Measurements from ENCODE around the gene PLXNB3.
"Not testable (repeated sequence)": the region's sequence is repeated elsewhere in the genome, so short reads cannot be mapped to it uniquely, and the experiment has no call there.

Gene PLXNB3

DNA sequence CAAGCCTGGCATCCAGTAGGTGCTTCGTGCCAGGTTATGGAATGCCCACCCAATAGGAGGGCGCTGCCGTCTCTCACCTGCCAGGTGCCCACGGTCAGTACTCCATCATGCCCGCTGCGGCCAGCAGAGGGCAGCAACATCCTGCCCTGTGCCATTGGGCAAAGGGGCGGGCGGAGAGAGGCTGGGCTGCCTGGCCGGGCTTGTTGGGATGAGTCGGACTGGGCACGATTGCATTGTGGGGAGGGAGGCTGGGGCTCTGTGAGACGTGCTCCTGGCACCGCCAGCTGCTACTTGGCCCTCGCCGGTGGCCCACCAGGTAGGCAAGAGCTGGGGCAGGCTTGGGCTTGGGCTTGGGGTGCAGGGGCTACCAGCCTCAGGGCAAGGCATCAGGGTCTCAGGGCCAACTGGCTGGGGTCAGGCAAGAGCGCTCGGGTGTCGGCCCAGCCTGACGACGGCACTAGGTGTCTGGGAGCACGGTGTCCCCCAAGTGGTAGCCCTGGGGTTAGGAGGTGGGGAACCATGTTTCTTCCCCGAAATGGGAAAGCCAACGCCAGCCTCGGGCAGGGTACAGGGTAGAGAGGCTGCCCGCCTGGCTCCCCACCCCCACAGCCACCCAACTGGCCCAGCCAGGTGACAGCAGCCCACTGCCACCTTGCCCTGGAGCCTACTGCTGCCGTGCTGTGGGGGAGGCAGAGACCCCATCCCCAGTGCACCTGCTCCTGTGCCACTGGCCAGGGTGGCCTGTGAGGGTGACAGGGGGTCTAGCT lies at the start of gene PLXNB3:
Gene PLXNB3 (plus strand): TSS at position 261 of the 767 bp plus-strand sequence. CDS start 1,287 bp downstream, outside the sequence.
- DNase-seq (ENCODE audit: low spot score) = peak; percentile 73

- DNase-seq (ENCODE audit: low spot score) = no peak
Measured at GRCh38 chrX:153714256-153714655, 49.8 kb upstream of the PLXNB3 start.

DNA sequence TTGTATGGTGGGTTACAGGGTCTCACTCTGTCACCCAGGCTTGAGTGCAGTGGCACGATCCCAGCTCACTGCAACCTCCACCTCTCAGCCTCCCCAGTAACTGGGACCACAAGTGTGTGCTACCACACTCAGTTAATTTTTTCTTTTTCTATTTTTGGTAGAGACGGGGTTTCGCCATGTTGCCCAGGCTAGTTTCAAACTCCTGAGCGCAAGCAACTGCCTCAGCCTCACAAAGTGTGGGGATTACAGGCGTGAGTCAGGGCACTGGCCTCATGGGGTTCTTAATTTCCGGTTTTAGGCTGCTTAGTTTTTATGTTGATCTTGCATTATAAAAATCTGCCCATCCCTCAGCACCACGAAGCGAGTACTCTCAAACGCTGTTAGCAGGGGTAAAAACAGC lies 46.6 kb upstream of the PLXNB3 start:
- DNase-seq (ENCODE audit: low spot score) = no peak

DNA sequence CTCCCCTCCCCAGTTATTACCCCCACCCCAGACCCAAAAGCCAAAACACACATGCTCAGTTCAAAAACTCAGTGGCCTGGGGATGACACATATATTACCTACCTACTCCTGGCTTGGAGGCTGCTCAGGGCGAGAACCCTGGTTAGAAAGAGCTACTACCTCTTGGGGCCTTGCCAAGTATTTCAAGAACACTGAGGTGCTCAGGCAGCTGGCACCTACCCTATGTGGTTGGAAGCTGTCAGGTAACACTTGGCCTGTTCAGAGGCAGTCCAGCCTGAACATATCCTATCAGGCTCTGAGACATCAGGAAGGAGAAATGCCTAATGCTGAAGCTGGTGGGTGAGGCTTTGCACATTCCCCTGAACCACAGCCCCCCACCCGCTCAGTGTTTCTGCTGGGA lies 44.8 kb upstream of the PLXNB3 start:
- DNase-seq (ENCODE audit: low spot score) = no peak

DNA sequence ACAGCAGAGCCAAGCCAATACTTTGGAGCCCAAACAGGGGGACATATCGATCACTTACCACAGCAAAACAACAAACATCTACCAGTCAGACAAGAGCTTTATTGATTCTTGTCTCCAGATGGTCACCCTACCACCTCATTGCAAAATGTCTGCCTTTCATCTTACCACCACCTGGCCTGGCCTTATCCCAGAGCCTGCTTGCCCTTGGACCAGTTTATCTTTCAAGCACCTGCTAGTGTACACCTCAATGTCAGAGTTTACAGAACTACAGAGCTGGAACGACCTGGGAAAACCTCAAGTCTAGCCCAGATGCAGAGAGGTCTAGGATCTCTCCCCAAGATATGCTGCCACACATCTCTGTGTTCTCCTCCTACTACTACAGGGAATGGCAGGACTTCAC lies 44.3 kb upstream of the PLXNB3 start:
- DNase-seq (ENCODE audit: low spot score) = no peak

DNA sequence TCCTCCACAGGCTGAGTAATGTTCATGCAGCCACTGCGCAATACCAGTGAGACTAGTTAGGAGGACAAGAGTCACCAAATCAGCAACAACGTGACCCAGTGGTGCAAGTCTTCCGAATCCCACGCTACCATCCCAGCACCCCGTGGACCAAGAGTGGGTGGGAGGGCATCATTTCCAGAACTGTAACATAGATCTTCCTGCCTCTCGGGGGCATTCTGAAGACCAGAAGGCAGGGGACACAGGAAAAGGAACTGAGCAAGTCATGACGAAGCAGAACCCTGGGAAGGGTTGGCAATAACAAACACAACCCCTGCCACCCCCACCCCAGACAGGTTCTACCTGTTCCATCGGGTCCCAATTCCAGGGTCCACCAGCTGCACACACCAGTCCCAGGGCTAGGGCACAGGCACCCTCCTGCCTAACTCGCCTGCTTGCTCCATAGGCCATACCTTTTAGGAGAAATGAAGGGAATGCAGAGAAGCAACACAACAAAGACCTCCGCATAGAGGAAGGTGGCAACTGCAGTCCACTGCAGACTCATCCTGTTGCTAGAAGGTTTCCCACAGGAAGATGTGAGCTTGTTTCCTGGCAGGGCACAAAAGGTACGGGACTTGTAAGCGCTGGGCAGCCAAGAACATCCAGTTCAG lies 41.2 kb upstream of the PLXNB3 start:
- no peak for DNase-seq (ENCODE audit: low spot score)

- peak; percentile 32 for DNase-seq (ENCODE audit: low spot score)
Measured at GRCh38 chrX:153723351-153724251, 40.4 kb upstream of the PLXNB3 start.

DNA sequence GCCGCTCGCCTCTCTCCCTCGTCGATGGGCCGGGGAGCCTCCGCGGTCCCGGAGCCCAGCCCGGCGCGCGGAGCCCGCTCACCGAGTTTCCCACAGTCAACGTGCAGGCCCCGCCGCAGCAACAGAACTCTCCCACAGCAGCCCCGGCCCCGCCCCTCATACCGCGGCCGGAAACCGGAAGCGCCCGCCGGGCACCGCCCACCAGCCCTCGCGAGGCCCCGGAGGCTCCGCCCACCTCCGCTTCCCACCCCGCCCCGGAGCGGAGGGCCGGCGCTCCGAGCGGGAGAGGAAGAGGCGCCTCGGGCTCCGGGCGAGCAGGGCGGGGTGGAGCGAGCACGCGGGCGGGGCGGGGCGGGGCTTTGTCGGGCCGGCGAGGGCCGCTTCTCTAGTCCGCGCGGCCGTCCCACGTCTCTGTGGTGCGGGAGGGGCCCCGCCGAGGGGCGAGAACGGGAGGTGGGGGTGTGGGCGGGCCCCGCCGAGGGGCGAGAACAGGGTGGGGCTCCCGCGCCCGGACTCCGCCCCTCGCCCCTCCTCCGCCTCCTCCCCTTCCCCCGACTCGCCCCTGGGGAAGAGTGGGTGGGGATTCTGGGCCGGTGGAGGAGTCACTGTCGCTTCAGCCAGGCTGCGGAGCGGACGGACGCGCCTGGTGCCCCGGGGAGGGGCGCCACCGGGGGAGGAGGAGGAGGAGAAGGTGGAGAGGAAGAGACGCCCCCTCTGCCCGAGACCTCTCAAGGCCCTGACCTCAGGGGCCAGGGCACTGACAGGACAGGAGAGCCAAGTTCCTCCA lies 39.6 kb upstream of the PLXNB3 start, which contains the start of the genes ABCD1 and BCAP31:
Gene ABCD1 (plus strand): TSS at position 605 of the 787 bp plus-strand sequence. CDS start 411 bp downstream, outside the sequence.
Gene BCAP31 (minus strand): TSS at position 136 of the 787 bp plus-strand sequence. CDS start 1,143 bp downstream, outside the sequence.
- DNase-seq (ENCODE audit: low spot score) = peak; percentile 88

GRCh38 chrX:153725039-153725831 lies 38.8 kb upstream of the PLXNB3 start:
- no peak for DNase-seq (ENCODE audit: low spot score)

DNA sequence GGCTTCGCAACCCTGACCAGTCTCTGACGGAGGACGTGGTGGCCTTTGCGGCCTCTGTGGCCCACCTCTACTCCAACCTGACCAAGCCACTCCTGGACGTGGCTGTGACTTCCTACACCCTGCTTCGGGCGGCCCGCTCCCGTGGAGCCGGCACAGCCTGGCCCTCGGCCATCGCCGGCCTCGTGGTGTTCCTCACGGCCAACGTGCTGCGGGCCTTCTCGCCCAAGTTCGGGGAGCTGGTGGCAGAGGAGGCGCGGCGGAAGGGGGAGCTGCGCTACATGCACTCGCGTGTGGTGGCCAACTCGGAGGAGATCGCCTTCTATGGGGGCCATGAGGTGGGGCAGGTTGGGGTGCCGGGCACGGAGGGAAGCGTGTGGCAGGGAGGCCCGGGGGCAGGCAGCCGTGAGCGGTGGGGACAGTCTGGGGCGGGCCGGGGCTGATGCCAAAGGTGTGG lies 38.2 kb upstream of the PLXNB3 start:
- DNase-seq (ENCODE audit: low spot score) = no peak

DNA sequence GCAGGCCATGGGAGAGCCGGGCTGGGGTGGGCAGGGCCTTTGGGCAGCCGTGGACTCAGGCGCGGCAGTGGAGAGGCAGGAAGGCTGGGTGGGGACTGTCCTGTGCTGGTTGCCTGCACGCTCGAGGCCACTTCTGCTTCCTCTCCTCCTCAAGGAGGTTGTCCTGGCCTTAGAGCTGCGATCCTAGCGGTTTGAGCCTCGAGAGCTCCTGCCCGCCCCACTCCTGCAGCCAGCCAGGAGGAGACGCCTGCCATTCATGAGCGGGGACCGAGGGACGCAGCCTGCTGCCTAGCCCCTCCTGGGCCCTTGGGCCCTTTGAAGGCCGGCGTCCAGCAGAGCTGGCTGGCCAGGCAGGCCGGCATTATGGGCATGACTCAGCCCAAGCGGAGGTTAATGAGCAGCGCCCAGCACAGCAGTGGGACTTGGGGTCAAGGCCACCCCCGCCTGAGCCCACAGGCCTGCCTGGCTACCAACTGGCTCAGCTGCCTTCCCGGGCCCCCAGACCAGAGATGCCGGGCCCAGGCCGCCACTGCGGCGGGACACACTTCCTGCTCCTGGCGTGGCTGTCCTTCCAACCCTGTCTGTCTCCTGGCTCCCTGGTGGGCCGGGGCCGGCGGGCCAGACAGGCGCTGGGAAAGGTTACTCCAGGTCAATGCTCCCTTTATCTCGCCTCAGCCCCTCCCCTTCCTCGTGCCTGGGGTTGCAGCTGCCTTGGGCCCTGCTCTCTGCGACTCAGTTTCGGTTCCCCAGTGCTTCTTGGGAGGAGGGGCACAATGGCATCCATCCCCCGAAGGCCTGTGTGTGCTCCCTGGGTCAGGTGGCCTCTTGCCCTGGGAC lies 37.5 kb upstream of the PLXNB3 start:
- DNase-seq (ENCODE audit: low spot score) = peak; percentile 41

DNA sequence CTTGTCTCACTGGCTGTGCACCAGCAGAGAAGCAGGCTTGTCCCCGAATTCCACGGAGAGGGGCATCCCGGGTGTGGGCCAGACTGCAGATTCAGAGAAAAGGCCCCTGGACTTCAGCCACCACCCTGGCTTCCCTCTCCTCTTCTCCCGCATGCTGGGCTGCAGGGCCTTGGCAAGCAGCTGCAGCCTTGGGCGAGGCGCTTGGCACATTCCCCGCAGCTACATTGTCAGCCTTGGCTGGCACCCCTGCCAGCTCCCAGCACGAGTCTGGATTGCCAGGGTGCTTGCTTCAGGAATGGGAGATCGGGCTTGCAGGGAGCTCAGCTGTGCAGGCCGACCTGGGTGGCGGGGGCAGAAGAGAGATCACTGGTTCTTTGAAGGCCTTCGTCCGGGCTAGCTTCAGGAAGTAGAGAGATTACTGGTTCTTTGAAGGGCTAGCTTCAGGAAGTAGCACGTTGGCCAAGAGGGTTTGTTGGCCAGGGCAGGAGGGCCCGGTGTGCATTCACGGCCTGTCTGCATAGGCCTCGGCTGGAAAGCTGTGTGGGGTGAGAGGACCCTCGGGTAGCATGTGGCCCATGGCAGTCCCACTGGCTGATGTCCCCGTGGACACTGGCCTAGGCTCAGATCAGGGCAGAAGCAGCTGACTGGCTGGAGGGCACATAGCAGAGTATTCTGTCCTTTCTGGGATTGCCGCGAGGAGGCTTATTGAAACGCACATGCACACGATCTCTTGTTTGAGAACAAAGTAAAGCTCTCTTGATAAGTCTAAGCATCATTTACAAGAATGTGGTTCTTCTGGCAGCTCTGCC lies 36.7 kb upstream of the PLXNB3 start:
- no peak for DNase-seq (ENCODE audit: low spot score)

GRCh38 chrX:153728095-153728494 lies 36.0 kb upstream of the PLXNB3 start:
- DNase-seq (ENCODE audit: low spot score) = no peak

DNA sequence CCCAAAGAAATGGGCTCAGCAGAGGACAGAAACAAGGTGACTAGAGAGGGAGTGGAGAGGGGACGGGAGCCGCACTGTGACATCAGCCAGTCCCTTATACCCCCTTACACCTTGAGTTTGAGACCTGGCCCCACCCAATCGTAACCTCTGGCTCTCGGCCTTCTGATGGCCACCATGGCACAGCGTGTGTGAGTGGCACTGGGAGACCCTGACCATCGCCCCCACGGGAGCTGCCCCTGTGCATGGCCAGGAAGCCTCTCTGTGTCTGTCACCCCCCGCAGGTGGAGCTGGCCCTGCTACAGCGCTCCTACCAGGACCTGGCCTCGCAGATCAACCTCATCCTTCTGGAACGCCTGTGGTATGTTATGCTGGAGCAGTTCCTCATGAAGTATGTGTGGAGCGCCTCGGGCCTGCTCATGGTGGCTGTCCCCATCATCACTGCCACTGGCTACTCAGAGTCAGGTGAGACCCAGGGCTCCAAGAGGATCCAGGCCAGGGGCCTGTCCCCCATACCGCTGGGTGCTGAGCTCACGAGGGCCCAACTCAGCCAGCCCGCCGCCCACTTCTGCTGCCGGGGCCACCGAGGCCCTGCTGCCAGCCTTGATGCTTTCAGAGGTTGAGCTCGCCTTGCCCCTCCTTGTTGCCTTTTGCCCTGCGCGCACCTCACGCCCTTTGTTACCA lies 35.0 kb upstream of the PLXNB3 start:
- no peak for DNase-seq (ENCODE audit: low spot score)

DNA sequence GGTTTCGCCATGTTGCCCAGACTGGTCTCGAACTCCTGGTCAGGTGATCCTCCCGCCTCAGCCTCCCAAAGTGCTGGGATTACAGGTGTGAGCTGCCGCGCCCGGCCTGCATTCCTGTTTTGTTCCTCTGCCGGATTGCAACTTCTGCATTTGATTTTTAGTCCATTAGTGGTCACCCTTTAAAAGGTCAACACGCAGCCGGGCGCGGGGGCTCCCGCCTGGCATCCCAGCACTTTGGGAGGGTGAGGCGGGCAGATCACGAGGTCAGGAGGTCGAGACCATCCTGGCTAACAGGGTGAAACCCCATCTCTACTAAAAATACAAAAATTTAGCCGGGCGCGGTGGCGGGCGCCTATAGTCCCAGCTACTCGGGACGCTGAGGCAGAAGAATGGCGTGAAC lies 33.9 kb upstream of the PLXNB3 start:
- not testable (repeated sequence) for DNase-seq (ENCODE audit: low spot score)

DNA sequence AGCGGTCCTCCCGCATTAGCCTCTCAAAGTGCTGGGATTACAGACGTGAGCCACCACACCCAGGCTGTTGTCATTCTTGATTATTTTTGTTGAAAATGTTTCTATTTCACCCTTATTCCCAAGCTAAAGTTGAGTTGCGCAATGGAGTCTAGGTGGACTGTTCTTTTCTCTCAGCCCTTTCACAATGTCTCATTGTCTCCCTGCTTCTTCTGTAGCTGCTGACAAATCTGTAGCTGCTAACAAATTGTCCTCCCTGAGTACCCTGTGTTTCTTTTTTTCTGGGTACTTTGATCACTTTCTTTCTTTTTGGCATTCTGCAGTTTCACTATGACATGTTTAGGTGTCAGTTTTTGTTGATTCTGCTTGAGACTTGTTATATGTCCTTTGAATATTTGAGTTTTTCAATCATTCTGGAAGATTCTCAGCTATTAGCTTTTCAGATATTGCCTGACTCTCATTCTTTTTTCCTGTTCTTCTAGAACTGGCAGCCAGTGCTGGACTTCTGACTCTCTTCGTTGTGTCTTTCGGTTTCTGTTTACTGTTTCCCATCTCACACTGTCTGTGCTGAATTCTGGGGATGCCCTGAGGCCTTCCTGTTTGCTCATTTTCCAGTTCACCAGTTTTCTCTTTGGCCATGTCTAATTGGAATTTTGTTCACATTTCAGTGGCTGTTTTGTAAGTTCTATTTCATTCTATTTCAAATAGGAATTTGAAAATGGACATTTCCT lies 32.8 kb upstream of the PLXNB3 start:
- DNase-seq (ENCODE audit: low spot score) = no peak

- DNase-seq (ENCODE audit: low spot score) = no peak
Measured at GRCh38 chrX:153731845-153732215, 32.2 kb upstream of the PLXNB3 start.

GRCh38 chrX:153732401-153732800 lies 31.6 kb upstream of the PLXNB3 start:
- no peak for DNase-seq (ENCODE audit: low spot score)

Measured in CD4-positive, alpha-beta T cell treated with Interleukin-15 for 4 hours (primary cell).